IPS-11a (cell line): Measurements from ENCODE around the gene RPL21.

Experiments used
- H3K4me3 ChIP-seq: one replicate; pipeline ENCODE4 v1.5.1; 2013; ENCODE audit warnings: low read depth, low read length, control low read depth

RPL21 gene

GRCh38 chr13:27257648-27258253 lies 6.4 kb downstream of the RPL21 start:
- no peak overlapping the region for H3K4me3 ChIP-seq

- H3K4me3 ChIP-seq, result no peak overlapping the region
Observed at GRCh38 chr13:27258637-27259386, 7.5 kb downstream of the RPL21 start.

- no peak overlapping the region for H3K4me3 ChIP-seq
Observed at GRCh38 chr13:27259831-27260230, 8.5 kb downstream of the RPL21 start.

GRCh38 chr13:27261396-27261795 lies 10.0 kb downstream of the RPL21 start:
- no peak overlapping the region for H3K4me3 ChIP-seq

GRCh38 chr13:27263438-27263837 lies 12.1 kb downstream of the RPL21 start:
- H3K4me3 ChIP-seq, result no peak overlapping the region

- no peak overlapping the region for H3K4me3 ChIP-seq
Observed at GRCh38 chr13:27264181-27264580, 12.8 kb downstream of the RPL21 start.

GRCh38 chr13:27264648-27265047 lies 13.3 kb downstream of the RPL21 start:
- no peak overlapping the region for H3K4me3 ChIP-seq

GRCh38 chr13:27266917-27267316 lies 15.6 kb downstream of the RPL21 start:
- no peak overlapping the region for H3K4me3 ChIP-seq

- H3K4me3 ChIP-seq, result no peak overlapping the region
Observed at GRCh38 chr13:27267596-27267995, 16.2 kb downstream of the RPL21 start.

- H3K4me3 ChIP-seq, result no peak overlapping the region
Observed at GRCh38 chr13:27269114-27269665, 17.8 kb downstream of the RPL21 start.

GRCh38 chr13:27270594-27271520 lies 19.5 kb downstream of the RPL21 start, which contains the start of gene RASL11A:
TSS of gene RASL11A (plus strand) at chr13:27270830. CDS start at chr13:27270945, 115 bp downstream.
- peak within 1 kb of the TSS; percentile 36 for H3K4me3 ChIP-seq

- H3K4me3 ChIP-seq, result peak overlapping the region; percentile 36
Observed at GRCh38 chr13:27271570-27272096, 20.3 kb downstream of the RPL21 start.

GRCh38 chr13:27273658-27274425 lies 22.5 kb downstream of the RPL21 start:
- H3K4me3 ChIP-seq, result no peak overlapping the region

GRCh38 chr13:27274631-27275030 lies 23.3 kb downstream of the RPL21 start:
- H3K4me3 ChIP-seq, result no peak overlapping the region

GRCh38 chr13:27276188-27276587 lies 24.8 kb downstream of the RPL21 start:
- H3K4me3 ChIP-seq, result no peak overlapping the region

- no peak overlapping the region for H3K4me3 ChIP-seq
Observed at GRCh38 chr13:27279506-27279905, 28.1 kb downstream of the RPL21 start.

GRCh38 chr13:27280009-27280656 lies 28.8 kb downstream of the RPL21 start:
- H3K4me3 ChIP-seq, result no peak overlapping the region

GRCh38 chr13:27280841-27281240 lies 29.5 kb downstream of the RPL21 start:
- H3K4me3 ChIP-seq, result no peak overlapping the region

GRCh38 chr13:27281420-27281819 lies 30.1 kb downstream of the RPL21 start:
- H3K4me3 ChIP-seq, result no peak overlapping the region
